Parathyroid adenoma (tissue), 2 donors: ENCODE results near the gene TMEM135.
"Not testable (repeated sequence)": the region's sequence is repeated elsewhere in the genome, so short reads cannot be mapped to it uniquely, and the experiment has no call there.

Experiments
- H2AFZ ChIP-seq: fragments of 300-600 bp; sonication (generic); one replicate; pipeline ENCODE4 v1.7.0; 2017; ENCODE audit warnings: antibody characterized with exemption, mild to moderate bottlenecking
- H3K27ac ChIP-seq: fragments of 300-600 bp; sonication (generic); one replicate; pipeline ENCODE4 v1.7.0; 2017
- H3K27me3 ChIP-seq: fragments of 300-600 bp; sonication (generic); one replicate; pipeline ENCODE4 v1.7.0; 2017; ENCODE audit warnings: low read length; ENCODE audit not compliant: control insufficient read depth, insufficient read depth
- H3K36me3 ChIP-seq: fragments of 300-600 bp; sonication (generic); one replicate; pipeline ENCODE4 v1.7.0; 2017; ENCODE audit warnings: low read length; ENCODE audit not compliant: control insufficient read depth, insufficient read depth
- H3K4me1 ChIP-seq: fragments of 300-600 bp; sonication (generic); one replicate; pipeline ENCODE4 v1.7.0; 2017; ENCODE audit warnings: control low read depth
- H3K4me2 ChIP-seq: fragments of 300-600 bp; sonication (generic); one replicate; pipeline ENCODE4 v1.7.0; 2017; ENCODE audit warnings: low read length
- H3K4me3 ChIP-seq: fragments of 300-600 bp; sonication (generic); one replicate; pipeline ENCODE4 v1.7.0; 2017; ENCODE audit warnings: low read depth, low read length
- H3K79me2 ChIP-seq: fragments of 300-600 bp; sonication (generic); one replicate; pipeline ENCODE4 v1.7.0; 2017; ENCODE audit warnings: control low read depth
- H3K9ac ChIP-seq: fragments of 300-600 bp; sonication (generic); one replicate; pipeline ENCODE4 v1.7.0; 2017; ENCODE audit warnings: mild to moderate bottlenecking
- H3K9me3 ChIP-seq: fragments of 300-600 bp; sonication (generic); one replicate; pipeline ENCODE4 v1.7.0; 2017; ENCODE audit warnings: low read length; ENCODE audit not compliant: control insufficient read depth
- CTCF ChIP-seq: fragments of 300-600 bp; sonication (generic); IDR thresholded peaks from one replicate; pipeline ENCODE4 v1.7.0; 2017; ENCODE audit warnings: antibody characterized with exemption, mild to moderate bottlenecking
- donor health status: primary hyperparathyroidism.

The TMEM135 gene

GRCh38 chr11:87019613-87020271 lies 18.0 kb upstream of the TMEM135 start:
- H3K9me3 ChIP-seq, result no peaks in the 10 kb centered on the region
- H3K27ac ChIP-seq, result no peak overlapping the region
- H3K4me1 ChIP-seq, result no peaks in the 10 kb centered on the region
- no peaks in the 10 kb centered on the region for H3K27me3 ChIP-seq
- no peaks in the 10 kb centered on the region for H3K36me3 ChIP-seq
- H3K79me2 ChIP-seq, result no peaks in the 10 kb centered on the region
- no peak overlapping the region for H3K9ac ChIP-seq
- no peak overlapping the region for H2AFZ ChIP-seq
- no peak for TF ChIP-seq CTCF
- no peak overlapping the region for H3K4me2 ChIP-seq
- no peak overlapping the region for H3K4me3 ChIP-seq

GRCh38 chr11:87020336-87020735 lies 17.4 kb upstream of the TMEM135 start:
- H3K4me2 ChIP-seq, result no peak overlapping the region
- no peak overlapping the region for H3K4me3 ChIP-seq
- no peaks in the 10 kb centered on the region for H3K27me3 ChIP-seq
- no peaks in the 10 kb centered on the region for H3K36me3 ChIP-seq
- no peaks in the 10 kb centered on the region for H3K4me1 ChIP-seq
- no peak overlapping the region for H2AFZ ChIP-seq
- no peaks in the 10 kb centered on the region for H3K79me2 ChIP-seq
- H3K9me3 ChIP-seq, result no peaks in the 10 kb centered on the region
- no peak overlapping the region for H3K9ac ChIP-seq
- no peak overlapping the region for H3K27ac ChIP-seq
- no peak for TF ChIP-seq CTCF

- Histone ChIP-seq H3K27ac (no peak overlapping the region), H3K9ac (no peak overlapping the region), H3K4me3 (no peak overlapping the region), H3K9me3 (no peaks in the 10 kb centered on the region), H3K4me1 (no peaks in the 10 kb centered on the region), H3K4me2 (no peak overlapping the region), H3K27me3 (no peaks in the 10 kb centered on the region), H2AFZ (no peak overlapping the region), H3K36me3 (no peaks in the 10 kb centered on the region), H3K79me2 (no peaks in the 10 kb centered on the region)
- TF ChIP-seq CTCF, result no peak
Observed at GRCh38 chr11:87020764-87021365, 16.9 kb upstream of the TMEM135 start.

- Histone ChIP-seq H2AFZ (no peak overlapping the region), H3K27me3 (no peaks in the 10 kb centered on the region), H3K36me3 (no peaks in the 10 kb centered on the region), H3K4me1 (no peaks in the 10 kb centered on the region), H3K27ac (no peak overlapping the region), H3K4me2 (no peak overlapping the region), H3K79me2 (no peaks in the 10 kb centered on the region), H3K9me3 (no peaks in the 10 kb centered on the region), H3K4me3 (no peak overlapping the region), H3K9ac (no peak overlapping the region)
- TF ChIP-seq CTCF, result no peak
Observed at GRCh38 chr11:87022254-87022653, 15.5 kb upstream of the TMEM135 start.

- no peak overlapping the region for H3K27ac ChIP-seq
- no peak overlapping the region for H3K4me3 ChIP-seq
- no peak overlapping the region for H2AFZ ChIP-seq
Observed at GRCh38 chr11:87022738-87023137, 15.0 kb upstream of the TMEM135 start.

GRCh38 chr11:87026415-87026814 lies 11.3 kb upstream of the TMEM135 start:
- H2AFZ ChIP-seq, H3K4me1 ChIP-seq, H3K79me2 ChIP-seq, H3K9me3 ChIP-seq, H3K4me2 ChIP-seq, H3K27ac ChIP-seq, H3K4me3 ChIP-seq, H3K9ac ChIP-seq, H3K36me3 ChIP-seq, H3K27me3 ChIP-seq: not testable (repeated sequence)

More at GRCh38 chr11:87022738-87023137, 15.0 kb upstream of the TMEM135 start:
- no peaks in the 10 kb centered on the region for H3K36me3 ChIP-seq
- TF ChIP-seq CTCF, result no peak
- no peaks in the 10 kb centered on the region for H3K27me3 ChIP-seq
- no peak overlapping the region for H3K4me2 ChIP-seq
- no peak overlapping the region for H3K9ac ChIP-seq
- H3K79me2 ChIP-seq, result no peaks in the 10 kb centered on the region
- no peaks in the 10 kb centered on the region for H3K9me3 ChIP-seq
- no peaks in the 10 kb centered on the region for H3K4me1 ChIP-seq
